ENCODE data around the gene OFD1.

OFD1 gene, protein sequence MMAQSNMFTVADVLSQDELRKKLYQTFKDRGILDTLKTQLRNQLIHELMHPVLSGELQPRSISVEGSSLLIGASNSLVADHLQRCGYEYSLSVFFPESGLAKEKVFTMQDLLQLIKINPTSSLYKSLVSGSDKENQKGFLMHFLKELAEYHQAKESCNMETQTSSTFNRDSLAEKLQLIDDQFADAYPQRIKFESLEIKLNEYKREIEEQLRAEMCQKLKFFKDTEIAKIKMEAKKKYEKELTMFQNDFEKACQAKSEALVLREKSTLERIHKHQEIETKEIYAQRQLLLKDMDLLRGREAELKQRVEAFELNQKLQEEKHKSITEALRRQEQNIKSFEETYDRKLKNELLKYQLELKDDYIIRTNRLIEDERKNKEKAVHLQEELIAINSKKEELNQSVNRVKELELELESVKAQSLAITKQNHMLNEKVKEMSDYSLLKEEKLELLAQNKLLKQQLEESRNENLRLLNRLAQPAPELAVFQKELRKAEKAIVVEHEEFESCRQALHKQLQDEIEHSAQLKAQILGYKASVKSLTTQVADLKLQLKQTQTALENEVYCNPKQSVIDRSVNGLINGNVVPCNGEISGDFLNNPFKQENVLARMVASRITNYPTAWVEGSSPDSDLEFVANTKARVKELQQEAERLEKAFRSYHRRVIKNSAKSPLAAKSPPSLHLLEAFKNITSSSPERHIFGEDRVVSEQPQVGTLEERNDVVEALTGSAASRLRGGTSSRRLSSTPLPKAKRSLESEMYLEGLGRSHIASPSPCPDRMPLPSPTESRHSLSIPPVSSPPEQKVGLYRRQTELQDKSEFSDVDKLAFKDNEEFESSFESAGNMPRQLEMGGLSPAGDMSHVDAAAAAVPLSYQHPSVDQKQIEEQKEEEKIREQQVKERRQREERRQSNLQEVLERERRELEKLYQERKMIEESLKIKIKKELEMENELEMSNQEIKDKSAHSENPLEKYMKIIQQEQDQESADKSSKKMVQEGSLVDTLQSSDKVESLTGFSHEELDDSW

DNA sequence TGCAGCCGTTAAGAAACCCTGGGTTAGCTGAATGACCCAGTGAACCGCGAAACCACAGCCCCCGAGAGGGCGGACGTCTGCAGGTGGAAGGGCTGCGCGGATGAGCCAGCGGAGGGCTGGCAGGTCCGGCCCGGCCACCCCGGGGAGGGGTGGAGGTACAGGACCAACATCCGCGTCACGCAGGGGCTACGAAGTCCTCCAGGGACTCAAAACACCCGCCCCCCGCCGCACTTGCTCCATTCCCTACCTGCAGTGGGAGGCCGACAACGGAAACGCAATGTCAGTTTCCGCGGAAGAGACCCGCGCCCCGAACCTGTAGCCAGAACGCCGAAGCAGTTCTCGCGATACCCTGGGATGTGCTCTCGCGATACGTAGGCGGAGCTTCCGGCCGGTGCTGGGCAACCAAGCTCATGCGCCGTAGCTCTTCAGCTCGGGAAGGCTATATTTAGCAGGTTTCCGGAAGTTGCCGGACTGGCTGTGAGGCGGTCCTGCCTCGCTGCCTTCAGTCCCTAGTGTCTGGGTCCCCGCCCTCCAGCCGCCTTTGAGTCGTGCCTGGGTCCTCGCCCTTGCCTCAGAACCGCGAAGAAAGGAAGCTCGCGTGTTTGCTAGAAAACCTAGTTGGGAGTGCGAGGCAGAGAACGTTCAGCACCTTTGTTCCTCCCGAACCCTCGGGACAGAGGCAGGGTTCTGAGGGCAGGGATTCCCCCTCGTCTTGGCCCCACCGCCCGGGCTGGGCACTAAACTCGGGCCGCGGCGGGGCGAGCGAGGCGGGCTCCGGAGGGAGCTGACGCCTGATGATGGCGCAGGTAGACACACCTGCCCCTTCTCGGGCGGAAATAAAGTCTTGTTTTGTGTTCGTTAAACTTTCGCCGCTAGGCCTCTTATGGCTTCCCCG lies at the start of gene OFD1, which contains the start of gene TRAPPC2:
TSS of gene OFD1 (plus strand) at position 471 of the 895 bp plus-strand sequence. CDS start at position 795, 324 bp downstream.
TSS of gene TRAPPC2 (minus strand) at position 343 of the 895 bp plus-strand sequence. CDS start 14,657 bp downstream, outside the sequence.
- TF ChIP-seq GATA3 (IDR thresholded peaks at IDR 0.05; ENCODE audit: low read depth, low read length) = no peak
- no peak for TF ChIP-seq GATA2 (IDR thresholded peaks at IDR 0.05; ENCODE audit: low read depth, low read length)

DNA sequence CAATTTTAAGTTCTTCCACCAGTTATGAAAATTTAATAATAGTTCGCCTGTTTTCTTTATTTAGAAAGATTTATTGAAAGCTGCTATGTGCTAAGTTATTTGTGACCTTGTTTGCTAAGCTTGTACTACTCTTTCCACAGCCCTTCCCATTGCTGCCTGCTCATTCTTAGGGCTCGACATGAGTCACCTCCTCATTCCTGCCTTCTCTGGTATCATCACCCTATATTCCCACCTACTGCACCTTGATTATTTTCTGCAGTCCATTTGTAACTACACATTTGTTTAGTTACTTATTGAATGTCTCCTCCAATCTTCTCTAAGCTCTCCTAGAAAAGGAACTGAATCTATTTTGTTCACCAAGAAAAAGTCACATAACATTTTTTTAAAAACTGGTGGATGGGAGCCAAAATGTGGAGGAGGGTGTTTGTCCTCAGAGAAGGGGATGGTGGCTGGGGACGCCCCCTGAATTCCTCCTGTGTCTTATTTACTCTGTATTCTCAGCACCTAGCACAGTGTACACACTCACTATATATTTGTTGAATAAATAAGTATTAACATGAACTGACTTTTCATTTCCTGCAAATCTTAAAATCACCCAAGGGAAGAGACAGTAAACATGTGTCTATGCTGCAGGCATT lies 49.3 kb upstream of the OFD1 start:
- TF ChIP-seq GATA3 (IDR thresholded peaks at IDR 0.05; ENCODE audit: low read depth, low read length) (no peak), GATA2 (IDR thresholded peaks at IDR 0.05; ENCODE audit: low read depth, low read length) (no peak)

DNA sequence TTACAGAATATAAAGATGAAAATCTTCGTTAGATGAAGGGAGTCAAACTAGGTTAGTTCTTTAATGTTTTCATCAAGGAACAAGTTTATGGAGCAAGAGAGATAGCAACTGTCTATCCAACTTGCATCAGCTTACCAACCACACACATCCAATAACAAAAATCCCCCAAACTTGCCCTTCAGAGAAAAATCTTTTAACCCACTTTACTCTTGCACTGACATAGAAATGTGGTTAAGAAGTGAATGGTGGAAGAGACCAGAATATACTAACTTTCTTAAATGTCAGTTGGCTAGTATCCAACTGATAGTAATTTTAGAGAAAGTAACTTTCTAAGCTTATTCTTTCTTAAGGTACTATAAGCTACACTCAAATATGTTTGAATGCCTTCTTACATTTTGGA lies 47.3 kb upstream of the OFD1 start:
- TF ChIP-seq GATA2 (IDR thresholded peaks at IDR 0.05; ENCODE audit: low read depth, low read length) (no peak), GATA3 (IDR thresholded peaks at IDR 0.05; ENCODE audit: low read depth, low read length) (no peak)

GRCh38 chrX:13688384-13688957 lies 46.1 kb upstream of the OFD1 start:
- TF ChIP-seq GATA3 (IDR thresholded peaks at IDR 0.05; ENCODE audit: low read depth, low read length) (no peak), GATA2 (IDR thresholded peaks at IDR 0.05; ENCODE audit: low read depth, low read length) (no peak)

DNA sequence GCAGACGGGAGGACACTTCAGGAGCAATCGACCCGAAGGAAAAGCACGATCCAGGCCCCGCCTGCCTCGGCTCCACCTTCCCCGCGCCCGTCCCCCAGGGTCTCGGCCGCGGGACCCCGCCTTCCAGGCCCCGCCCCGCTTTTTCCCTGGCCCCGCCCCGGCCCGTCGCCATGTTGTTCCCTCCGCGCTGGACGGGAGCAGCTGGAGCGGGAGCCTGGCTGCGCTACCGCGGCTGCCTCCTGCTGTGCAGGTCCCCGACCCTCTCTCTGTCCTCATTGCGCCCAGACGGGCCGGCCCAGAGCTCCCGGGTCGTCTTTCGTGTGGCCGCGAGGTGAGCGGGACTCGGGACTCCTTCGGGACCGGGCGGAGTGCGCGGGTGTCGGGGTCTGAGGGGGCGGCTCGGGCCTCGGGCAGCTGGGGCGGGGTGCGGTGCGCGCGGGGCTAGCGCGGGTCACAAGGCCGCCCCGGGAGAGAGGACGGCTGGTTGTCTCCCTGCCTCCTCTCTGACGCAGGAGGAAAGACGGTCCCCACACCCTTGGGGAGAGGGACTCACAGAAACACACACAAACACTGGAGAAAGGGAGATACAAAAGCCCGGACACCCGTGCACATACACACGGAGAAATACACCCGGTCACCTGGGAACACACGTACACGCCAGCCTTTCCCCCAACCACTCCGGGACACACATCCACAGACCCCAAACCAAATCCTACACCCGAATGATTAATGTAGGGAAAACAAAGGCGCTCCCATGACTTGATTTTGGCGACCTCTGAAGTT lies 45.4 kb upstream of the OFD1 start, which contains the start of gene RAB9A:
TSS of gene RAB9A (plus strand) at position 171 of the 783 bp plus-strand sequence. CDS start 19,619 bp downstream, outside the sequence.
- TF ChIP-seq GATA3 (IDR thresholded peaks at IDR 0.05; ENCODE audit: low read depth, low read length) = no peak
- TF ChIP-seq GATA2 (IDR thresholded peaks at IDR 0.05; ENCODE audit: low read depth, low read length) = no peak

- TF ChIP-seq GATA3 (IDR thresholded peaks at IDR 0.05; ENCODE audit: low read depth, low read length) = no peak
- TF ChIP-seq GATA2 (IDR thresholded peaks at IDR 0.05; ENCODE audit: low read depth, low read length) = no peak
Measured at GRCh38 chrX:13689741-13690211, 44.8 kb upstream of the OFD1 start.

GRCh38 chrX:13690836-13691235 lies 43.7 kb upstream of the OFD1 start:
- no peak for TF ChIP-seq GATA3 (IDR thresholded peaks at IDR 0.05; ENCODE audit: low read depth, low read length)
- TF ChIP-seq GATA2 (IDR thresholded peaks at IDR 0.05; ENCODE audit: low read depth, low read length) = no peak

GRCh38 chrX:13691841-13692371 lies 42.6 kb upstream of the OFD1 start:
- no peak for TF ChIP-seq GATA3 (IDR thresholded peaks at IDR 0.05; ENCODE audit: low read depth, low read length)
- no peak for TF ChIP-seq GATA2 (IDR thresholded peaks at IDR 0.05; ENCODE audit: low read depth, low read length)

- TF ChIP-seq GATA2 (IDR thresholded peaks at IDR 0.05; ENCODE audit: low read depth, low read length) = no peak
- TF ChIP-seq GATA3 (IDR thresholded peaks at IDR 0.05; ENCODE audit: low read depth, low read length) = no peak
Measured at GRCh38 chrX:13692771-13693231, 41.7 kb upstream of the OFD1 start.

DNA sequence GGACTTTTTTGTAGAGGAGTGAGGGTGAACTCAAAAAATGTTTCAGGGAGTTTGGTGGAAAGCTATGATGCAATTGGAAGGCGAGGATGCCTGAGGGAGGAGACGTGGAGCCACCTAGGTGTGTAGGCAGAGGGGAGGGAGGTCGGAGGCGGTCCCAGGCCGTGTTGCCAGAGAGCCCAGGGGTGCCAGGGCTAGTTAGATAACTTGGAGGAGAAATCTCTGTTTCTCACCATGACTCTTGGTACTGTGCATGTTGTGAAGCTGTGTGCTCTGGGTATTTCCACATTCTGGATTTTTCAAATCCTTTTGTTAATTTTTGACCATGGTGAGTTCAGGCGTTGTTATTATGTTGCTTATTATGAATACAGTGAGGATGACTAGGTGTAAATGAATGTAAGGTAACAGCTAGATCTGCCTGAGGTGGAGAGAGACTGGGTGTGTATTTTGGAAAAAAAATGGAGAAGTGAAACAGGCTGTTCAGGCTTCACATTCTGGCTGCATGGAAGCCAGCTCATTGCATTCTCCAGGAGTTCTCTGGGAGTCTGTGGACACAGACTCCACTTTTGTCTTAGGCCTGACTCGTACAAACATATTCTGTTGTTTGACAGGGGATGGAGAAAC lies 41.1 kb upstream of the OFD1 start:
- no peak for TF ChIP-seq GATA3 (IDR thresholded peaks at IDR 0.05; ENCODE audit: low read depth, low read length)
- no peak for TF ChIP-seq GATA2 (IDR thresholded peaks at IDR 0.05; ENCODE audit: low read depth, low read length)

DNA sequence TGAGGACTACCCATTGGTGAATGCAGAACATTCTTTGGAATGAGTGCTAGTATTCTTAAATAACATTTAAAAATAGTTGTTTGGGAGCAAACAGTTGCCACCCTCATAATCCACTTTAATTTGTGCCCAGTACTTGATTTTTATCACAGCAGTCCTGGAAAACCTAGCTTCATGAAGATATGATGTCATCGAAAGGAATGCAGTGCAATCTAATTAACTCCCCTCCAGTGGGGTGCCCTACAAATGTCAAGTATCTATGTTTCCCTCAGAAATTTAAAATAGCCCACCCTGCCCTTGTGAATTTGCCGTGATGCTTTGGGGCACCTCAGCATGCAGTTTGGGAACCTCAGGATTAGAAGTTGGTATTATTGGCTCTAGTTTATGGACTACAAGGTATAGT lies 40.2 kb upstream of the OFD1 start:
- no peak for TF ChIP-seq GATA3 (IDR thresholded peaks at IDR 0.05; ENCODE audit: low read depth, low read length)
- no peak for TF ChIP-seq GATA2 (IDR thresholded peaks at IDR 0.05; ENCODE audit: low read depth, low read length)
